Stimulated activated naive B cell treated with anti-CD40 and anti-IgM and Interleukin-4, amounts not matched to agents 10 μg/mL and 1 μg/mL and 100 μg/mL, for 72 hours (primary cell): ENCODE data around the gene AKAP11.
A peak's percentile ranks its signal among the peaks of the same experiment; 100 is the strongest.

Source experiments
- ATAC-seq, 2 donors: fragments of 150-1000 bp; cut with Tn5 transposase; replicated peaks; 2 replicates each; pipeline ENCODE4 v1.10.0; 2021; ENCODE audit warnings: moderate library complexity in 1 of 2
- DNase-seq: peaks from one replicate; pipeline ENCODE4 v3.0.0; 2021
- H3K27ac Mint-ChIP-seq: one replicate; pipeline ENCODE4 v1.8.0; 2022; ENCODE audit warnings: mild to moderate bottlenecking, mixed read lengths
- H3K27me3 Mint-ChIP-seq, 2 donors: one replicate each; pipeline ENCODE4 v1.8.0; 2022; ENCODE audit warnings: mixed read lengths in 2 of 2
- H3K36me3 Mint-ChIP-seq, 2 donors: one replicate each; pipeline ENCODE4 v1.8.0; 2022; ENCODE audit warnings: mixed read lengths in 2 of 2, mild to moderate bottlenecking in 1 of 2
- H3K4me1 Mint-ChIP-seq, 2 donors: one replicate each; pipeline ENCODE4 v1.8.0; 2022; ENCODE audit warnings: mixed read lengths in 2 of 2, mild to moderate bottlenecking in 1 of 2
- H3K4me3 Mint-ChIP-seq, 2 donors: one replicate each; pipeline ENCODE4 v1.8.0; 2022; ENCODE audit warnings: mild to moderate bottlenecking in 2 of 2, mixed read lengths in 2 of 2, moderate library complexity in 1 of 2
- H3K9me3 Mint-ChIP-seq, 2 donors: one replicate each; pipeline ENCODE4 v1.8.0; 2022; ENCODE audit warnings: mixed read lengths in 2 of 2, mild to moderate bottlenecking in 1 of 2

The AKAP11 gene

GRCh38 chr13:42258747-42259146 lies 13.2 kb upstream of the AKAP11 start:
- ATAC-seq, result no peak
- no peaks in the 10 kb centered on the region for H3K4me1 Mint-ChIP-seq
- no peak for DNase-seq
- no peak overlapping the region for H3K4me3 Mint-ChIP-seq
- peaks cover 0 to 4% of the 10 kb centered on the region in 2 donors for H3K27me3 Mint-ChIP-seq
- peaks cover 0 to 2% of the 10 kb centered on the region in 2 donors for H3K9me3 Mint-ChIP-seq
- peaks cover 0 to 5% of the 10 kb centered on the region in 2 donors for H3K36me3 Mint-ChIP-seq
- no peak overlapping the region for H3K27ac Mint-ChIP-seq

- peaks cover 0 to 4% of the 10 kb centered on the region in 2 donors for H3K27me3 Mint-ChIP-seq
- ATAC-seq (no peak), DNase-seq (no peak)
- no peak overlapping the region for H3K27ac Mint-ChIP-seq
- peaks cover 0 to 2% of the 10 kb centered on the region in 2 donors for H3K9me3 Mint-ChIP-seq
- H3K4me3 Mint-ChIP-seq, result no peak overlapping the region
- peaks cover 0 to 5% of the 10 kb centered on the region in 2 donors for H3K36me3 Mint-ChIP-seq
- no peaks in the 10 kb centered on the region for H3K4me1 Mint-ChIP-seq
Observed at GRCh38 chr13:42259515-42259914, 12.4 kb upstream of the AKAP11 start.

DNA sequence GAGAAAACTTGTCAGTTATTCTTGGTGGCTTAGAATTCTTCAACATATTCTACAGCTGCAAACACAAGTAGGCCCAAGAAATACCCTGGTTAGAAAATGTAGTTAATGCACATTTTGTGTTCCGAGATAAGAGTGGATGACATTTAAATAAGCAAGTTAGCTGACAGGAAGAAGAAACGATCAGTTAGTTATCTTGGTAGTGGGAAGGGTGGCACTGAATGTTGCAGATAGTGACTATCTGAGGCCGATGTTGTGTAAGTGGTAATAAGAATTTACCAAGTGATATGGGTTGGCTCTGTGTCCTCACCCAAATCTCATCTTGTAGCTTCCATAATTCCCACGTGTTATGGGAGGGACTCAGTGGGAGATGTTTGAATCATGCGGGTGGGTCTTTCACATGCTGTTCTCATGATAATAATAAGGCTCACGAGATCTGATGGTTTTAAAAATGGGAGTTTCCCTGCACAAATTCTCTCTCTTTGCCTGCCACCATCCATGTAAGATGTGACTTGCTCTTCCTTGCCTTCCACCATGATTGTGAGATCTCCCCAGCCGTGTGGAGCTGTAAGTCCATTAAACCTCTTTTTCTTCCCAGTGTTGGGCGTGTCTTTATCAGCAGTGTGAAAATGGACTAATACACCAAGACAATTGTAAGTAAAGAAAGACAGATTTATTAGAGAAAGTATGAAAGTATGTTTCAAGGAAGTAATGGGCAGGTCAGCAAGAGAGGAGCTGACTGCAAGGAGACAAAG lies 10.9 kb upstream of the AKAP11 start:
- peaks cover 0 to 4% of the 10 kb centered on the region in 2 donors for H3K27me3 Mint-ChIP-seq
- no peaks in the 10 kb centered on the region for H3K4me1 Mint-ChIP-seq
- no peak for DNase-seq
- H3K9me3 Mint-ChIP-seq, result peaks cover 0 to 2% of the 10 kb centered on the region in 2 donors
- H3K36me3 Mint-ChIP-seq, result peaks cover 0 to 5% of the 10 kb centered on the region in 2 donors
- no peak overlapping the region for H3K4me3 Mint-ChIP-seq
- no peak for ATAC-seq
- H3K27ac Mint-ChIP-seq, result no peak overlapping the region

DNA sequence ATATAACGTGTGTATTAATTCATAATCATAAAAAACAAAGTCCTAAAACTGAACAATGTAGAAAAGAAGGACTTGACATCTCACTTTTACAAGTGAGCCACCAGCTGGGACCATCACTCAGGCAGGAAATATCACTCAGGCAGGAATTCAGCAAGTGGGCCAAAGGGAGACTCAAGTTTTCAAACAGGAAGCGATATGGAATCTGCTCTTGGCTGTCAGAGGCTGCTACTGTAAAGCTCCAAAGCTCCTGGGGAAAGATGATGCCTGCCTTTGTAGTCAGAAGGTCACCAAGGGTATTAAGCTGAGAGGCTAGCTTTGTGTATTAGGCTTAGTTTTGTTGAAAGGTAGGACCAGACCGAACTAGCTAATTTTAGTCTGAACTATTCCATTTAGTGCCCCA lies 5.5 kb upstream of the AKAP11 start:
- Mint-ChIP-seq H3K4me1 (peaks cover 11 to 20% of the 10 kb centered on the region in 2 donors), H3K27ac (no peak overlapping the region), H3K9me3 (peaks cover 7 to 10% of the 10 kb centered on the region in 2 donors), H3K27me3 (peaks cover 0 to under 1% of the 10 kb centered on the region in 2 donors), H3K36me3 (peaks cover 3 to 13% of the 10 kb centered on the region in 2 donors), H3K4me3 (no peak overlapping the region)
- ATAC-seq (no peak), DNase-seq (no peak)

- H3K4me3 Mint-ChIP-seq, result peak overlapping the region; percentile 96 to 97
- peaks cover 10 to 22% of the 10 kb centered on the region in 2 donors for H3K36me3 Mint-ChIP-seq
- H3K27me3 Mint-ChIP-seq, result no peaks in the 10 kb centered on the region
- peaks cover 9 to 13% of the 10 kb centered on the region in 2 donors for H3K9me3 Mint-ChIP-seq
- H3K27ac Mint-ChIP-seq, result peak overlapping the region; percentile 99
- DNase-seq (no peak), ATAC-seq (no peak)
- peaks cover 26 to 50% of the 10 kb centered on the region in 2 donors for H3K4me1 Mint-ChIP-seq
Observed at GRCh38 chr13:42270160-42270856, 1.6 kb upstream of the AKAP11 start.

DNA sequence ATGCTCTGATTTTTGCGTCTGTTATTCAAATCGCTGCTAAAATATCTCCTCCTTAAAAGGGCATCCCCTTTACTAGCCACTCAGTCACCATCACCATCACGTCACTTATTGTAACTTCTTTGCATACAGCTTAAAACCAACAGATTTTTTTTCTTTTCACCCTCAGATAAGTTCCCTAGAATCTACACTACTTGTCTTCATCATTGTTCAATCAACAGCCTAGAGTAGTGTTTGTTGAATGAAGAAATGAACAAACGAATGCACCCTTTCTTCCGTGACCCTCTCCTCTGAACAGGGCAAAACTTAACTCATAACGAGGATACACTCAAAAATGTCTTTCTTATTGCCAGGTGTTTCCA lies 1.1 kb upstream of the AKAP11 start:
- Mint-ChIP-seq H3K27ac (peak overlapping the region; percentile 99), H3K27me3 (no peaks in the 10 kb centered on the region), H3K4me1 (peaks cover 27 to 54% of the 10 kb centered on the region in 2 donors), H3K36me3 (peaks cover 10 to 23% of the 10 kb centered on the region in 2 donors), H3K9me3 (peaks cover 10 to 14% of the 10 kb centered on the region in 2 donors), H3K4me3 (peak overlapping the region; percentile 96 to 97)
- no peak for DNase-seq
- no peak for ATAC-seq

- Mint-ChIP-seq H3K4me3 (peak overlapping the region; percentile 96 to 97), H3K27ac (peak overlapping the region; percentile 99), H3K4me1 (peaks cover 28 to 58% of the 10 kb centered on the region in 2 donors), H3K36me3 (peaks cover 12 to 23% of the 10 kb centered on the region in 2 donors), H3K27me3 (no peaks in the 10 kb centered on the region), H3K9me3 (peaks cover 10 to 14% of the 10 kb centered on the region in 2 donors)
- DNase-seq (peak; percentile 98), ATAC-seq (peak; percentile 91)
Observed at GRCh38 chr13:42271337-42272114, 426 bp upstream of the AKAP11 start.

- DNase-seq, result no peak
- ATAC-seq, result no peak
- H3K4me3 Mint-ChIP-seq, result peak overlapping the region; percentile 96 to 97
- H3K27ac Mint-ChIP-seq, result peak overlapping the region; percentile 99
- peaks cover 10 to 14% of the 10 kb centered on the region in 2 donors for H3K9me3 Mint-ChIP-seq
- peaks cover 17 to 29% of the 10 kb centered on the region in 2 donors for H3K36me3 Mint-ChIP-seq
- no peaks in the 10 kb centered on the region for H3K27me3 Mint-ChIP-seq
- peaks cover 30 to 55% of the 10 kb centered on the region in 2 donors for H3K4me1 Mint-ChIP-seq
Observed at GRCh38 chr13:42272804-42273175, 838 bp downstream of the AKAP11 start.

- Mint-ChIP-seq H3K27ac (peak overlapping the region; percentile 90), H3K36me3 (peaks cover 17 to 31% of the 10 kb centered on the region in 2 donors), H3K4me1 (peaks cover 33 to 55% of the 10 kb centered on the region in 2 donors), H3K9me3 (peaks cover 10 to 14% of the 10 kb centered on the region in 2 donors), H3K27me3 (no peaks in the 10 kb centered on the region), H3K4me3 (peak overlapping the region; percentile 52 to 62)
- DNase-seq (no peak), ATAC-seq (no peak)
Observed at GRCh38 chr13:42274386-42275097, 2.6 kb downstream of the AKAP11 start.

DNA sequence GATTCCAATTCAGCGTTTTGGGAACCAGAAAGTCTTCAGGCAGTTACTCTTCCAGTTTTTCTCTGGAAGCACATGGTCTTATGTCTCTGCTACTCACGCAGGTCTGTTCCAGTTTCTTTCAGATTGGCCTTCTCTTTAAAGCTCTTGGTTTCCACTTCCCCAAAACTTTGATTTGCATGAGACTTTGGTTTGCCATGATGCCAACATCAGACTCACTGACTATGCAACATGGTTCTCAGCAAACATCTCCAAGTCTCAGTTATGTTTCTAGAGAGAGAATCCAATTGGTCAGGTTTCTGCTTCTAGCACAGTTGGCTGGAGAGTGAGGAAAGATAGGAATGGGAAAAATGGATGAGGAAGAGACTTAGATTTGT lies 3.1 kb downstream of the AKAP11 start:
- peaks cover 10 to 13% of the 10 kb centered on the region in 2 donors for H3K9me3 Mint-ChIP-seq
- peak overlapping the region; percentile 90 for H3K27ac Mint-ChIP-seq
- no peaks in the 10 kb centered on the region for H3K27me3 Mint-ChIP-seq
- H3K4me1 Mint-ChIP-seq, result peaks cover 33 to 54% of the 10 kb centered on the region in 2 donors
- DNase-seq, result peak; percentile 41
- H3K36me3 Mint-ChIP-seq, result peaks cover 17 to 31% of the 10 kb centered on the region in 2 donors
- ATAC-seq, result peak; percentile 52 to 56
- peak overlapping the region; percentile 52 to 62 for H3K4me3 Mint-ChIP-seq

DNA sequence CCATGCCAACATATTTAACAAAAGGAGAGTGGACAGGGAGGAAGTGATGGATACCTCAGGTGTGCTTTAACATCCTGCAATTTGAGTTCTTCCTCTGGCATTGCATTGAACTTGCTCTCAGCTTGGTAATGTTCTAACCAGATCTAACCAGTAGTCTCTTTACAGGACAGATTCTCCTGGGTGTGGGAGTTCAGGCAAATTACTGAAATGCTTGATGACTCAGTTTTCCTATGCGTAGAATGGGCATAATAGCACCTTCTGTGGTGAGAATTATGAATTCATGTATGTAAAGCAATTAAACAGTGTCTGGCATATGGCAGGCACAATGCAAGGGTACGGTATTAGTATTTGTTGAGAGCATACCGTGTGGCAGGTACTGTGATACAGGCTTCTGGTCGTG lies 3.6 kb downstream of the AKAP11 start:
- peak overlapping the region; percentile 90 for H3K27ac Mint-ChIP-seq
- no peak for DNase-seq
- H3K4me1 Mint-ChIP-seq, result peaks cover 29 to 50% of the 10 kb centered on the region in 2 donors
- peak overlapping the region; percentile 52 to 62 for H3K4me3 Mint-ChIP-seq
- peaks cover 15 to 27% of the 10 kb centered on the region in 2 donors for H3K36me3 Mint-ChIP-seq
- no peak for ATAC-seq
- H3K9me3 Mint-ChIP-seq, result peaks cover 6 to 9% of the 10 kb centered on the region in 2 donors
- H3K27me3 Mint-ChIP-seq, result no peaks in the 10 kb centered on the region

GRCh38 chr13:42276683-42277082 lies 4.7 kb downstream of the AKAP11 start:
- peaks cover 22 to 39% of the 10 kb centered on the region in 2 donors for H3K4me1 Mint-ChIP-seq
- H3K27me3 Mint-ChIP-seq, result no peaks in the 10 kb centered on the region
- H3K4me3 Mint-ChIP-seq, result no peak overlapping the region
- ATAC-seq (no peak), DNase-seq (no peak)
- H3K36me3 Mint-ChIP-seq, result peaks cover 15 to 20% of the 10 kb centered on the region in 2 donors
- peak overlapping the region; percentile 52 for H3K27ac Mint-ChIP-seq
- peaks cover 3 to 4% of the 10 kb centered on the region in 2 donors for H3K9me3 Mint-ChIP-seq

GRCh38 chr13:42277618-42278276 lies 5.8 kb downstream of the AKAP11 start:
- DNase-seq (no peak), ATAC-seq (no peak)
- Mint-ChIP-seq H3K36me3 (peaks cover 13 to 24% of the 10 kb centered on the region in 2 donors), H3K27me3 (no peaks in the 10 kb centered on the region), H3K27ac (no peak overlapping the region), H3K9me3 (peaks cover 3 to 4% of the 10 kb centered on the region in 2 donors), H3K4me1 (peaks cover 24 to 43% of the 10 kb centered on the region in 2 donors), H3K4me3 (no peak overlapping the region)
